HCT116 (cell line): ENCODE results near the gene KRT7. TPM values are rescaled to one million over a fixed set of nuclear protein-coding genes. Genes with fewer than 3 reads are reported as not detected.

Source experiments
- ATAC-seq: fragments of 200-7000 bp; cut with Tn5 transposase; 2 replicates; pipeline ENCODE4 v1.9.1; 2020; ENCODE audit warnings: mild to moderate bottlenecking, moderate library complexity
- BruUV-seq: library from RNA; stranded (reverse); fragments of 400-500 nt; replicated peaks from 2 replicates; lab custom pipeline; 2021; lab: Mats Ljungman, UMichigan
- CTCF ChIA-PET: fragments of 300-600 bp; sonication (Branson Sonifier 250); formaldehyde crosslinking; loops from one replicate; lab custom pipeline; 2021; ENCODE audit warnings: antibody characterized with exemption; lab: Charles Lee
- POLR2A ChIA-PET: fragments of 300-600, 350-600 bp; sonication (Branson Sonifier 250); formaldehyde crosslinking; loops from one replicate; lab custom pipeline; 2021; ENCODE audit warnings: antibody characterized with exemption; lab: Charles Lee
- RAD21 ChIA-PET, 2 experiments: fragments of 300-600 bp; sonication (Branson Sonifier 250); formaldehyde crosslinking; loops; one replicate each; lab custom pipeline; 2023; ENCODE audit warnings: low total read pairs in 2 of 2; ENCODE audit not compliant: uncharacterized antibody in 2 of 2, unreplicated experiment in 2 of 2, low non-redundant PET in 1 of 2; lab: Charles Lee
- DNase-seq: peaks from one replicate; pipeline ENCODE4 v3.0.0-alpha.2; 2010; ENCODE audit warnings: low read depth, low spot score
- H2AFZ ChIP-seq: fragments of 200-600 bp; shearing (Covaris generic), sonication (generic); 2 replicates; pipeline ENCODE4 v1.6.1; 2017; ENCODE audit warnings: low read depth, mixed run types, mixed read lengths, antibody characterized with exemption, low read length; ENCODE audit not compliant: poor library complexity, severe bottlenecking
- H3K27ac ChIP-seq: 2 replicates; pipeline ENCODE4 v1.5.1; 2012; ENCODE audit warnings: low read depth, low read length
- H3K27me3 ChIP-seq: fragments of 200-600 bp; sonication (generic); 2 replicates; pipeline ENCODE4 v1.6.1; 2016; ENCODE audit warnings: mixed run types, low read length, mixed read lengths; ENCODE audit not compliant: insufficient read depth
- H3K36me3 ChIP-seq, 2 experiments: fragments of 200-500 bp in 1 of 2; fragments of 200-600 bp in 1 of 2; sonication (Bioruptor generic) in 1 of 2; sonication (generic) in 1 of 2; 2 replicates each; pipeline versions ENCODE4 v1.5.1 to v1.6.1; 2014 to 2016; ENCODE audit warnings: low read length in 2 of 2, inconsistent platforms in 1 of 2, mixed read lengths in 1 of 2, mixed run types in 1 of 2; ENCODE audit not compliant: insufficient read depth in 2 of 2, control insufficient read depth in 1 of 2
- H3K4me1 ChIP-seq, 2 experiments: fragments of 200-600 bp in 1 of 2; sonication (generic) in 1 of 2; 2 replicates each; pipeline versions ENCODE4 v1.5.1 to v1.6.1; 2012 to 2017; ENCODE audit warnings: low read length in 2 of 2, inconsistent platforms in 1 of 2, mild to moderate bottlenecking in 1 of 2, mixed read lengths in 1 of 2, mixed run types in 1 of 2, moderate library complexity in 1 of 2; ENCODE audit not compliant: insufficient read depth in 2 of 2, control insufficient read depth in 1 of 2
- H3K4me2 ChIP-seq: fragments of 200-600 bp; sonication (generic); 2 replicates; pipeline ENCODE4 v1.6.1; 2017; ENCODE audit warnings: mixed run types, low read length, mixed read lengths
- H3K4me3 ChIP-seq, 2 experiments: fragments of 200-600 bp in 1 of 2; sonication (generic) in 1 of 2; replicated peaks in 1 of 2; 2 replicates each; pipeline ENCODE4 v1.5.1; 2011 to 2016; ENCODE audit warnings: low read length in 2 of 2, control low read depth in 1 of 2, low read depth in 1 of 2, mild to moderate bottlenecking in 1 of 2, mixed read lengths in 1 of 2, mixed run types in 1 of 2
- H3K79me2 ChIP-seq: fragments of 200-600 bp; sonication (generic); 2 replicates; pipeline ENCODE4 v1.6.1; 2017; ENCODE audit warnings: mild to moderate bottlenecking, mixed run types, low read length, moderate library complexity, mixed read lengths; ENCODE audit not compliant: insufficient read depth
- H3K9ac ChIP-seq: fragments of 200-600 bp; sonication (generic); 2 replicates; pipeline ENCODE4 v1.6.1; 2016; ENCODE audit warnings: low read length, mixed read lengths
- H3K9me2 ChIP-seq: fragments of 200-600 bp; sonication (generic), shearing (Covaris generic); 2 replicates; pipeline ENCODE4 v1.6.1; 2017; ENCODE audit warnings: mixed run types, mild to moderate bottlenecking, moderate library complexity; ENCODE audit not compliant: insufficient read depth
- H3K9me3 ChIP-seq, 2 experiments: fragments of 200-500 bp in 1 of 2; fragments of 200-600 bp in 1 of 2; sonication (Bioruptor generic) in 1 of 2; sonication (generic) in 1 of 2; 2 replicates each; pipeline ENCODE4 v1.6.1; 2014 to 2017; ENCODE audit warnings: low read length in 2 of 2, mixed read lengths in 2 of 2, inconsistent platforms in 1 of 2, low read depth in 1 of 2, mild to moderate bottlenecking in 1 of 2, mixed run types in 1 of 2, moderate library complexity in 1 of 2; ENCODE audit not compliant: control insufficient read depth in 1 of 2, insufficient read depth in 1 of 2
- H4K20me1 ChIP-seq: fragments of 200-600 bp; sonication (generic), shearing (Covaris generic); 2 replicates; pipeline ENCODE4 v1.6.1; 2017; ENCODE audit warnings: mixed run types, mild to moderate bottlenecking, moderate library complexity; ENCODE audit not compliant: insufficient read depth
- CBX3 ChIP-seq: IDR thresholded peaks from 2 replicates; pipeline ENCODE4 v1.6.1; 2012; ENCODE audit warnings: low read depth
- CEBPB ChIP-seq: IDR thresholded peaks from 2 replicates; pipeline ENCODE4 v1.6.1; 2012; ENCODE audit warnings: low read depth
- CTCF ChIP-seq, 3 experiments: fragments of 200-600 bp in 1 of 3; sonication (generic) in 1 of 3; IDR thresholded peaks in 2 of 3; conservative IDR thresholded peaks in 1 of 3; 2 replicates each; pipeline ENCODE4 v1.5.1; 2012 to 2017; ENCODE audit warnings: low read depth in 2 of 3, low read length in 2 of 3, antibody characterized with exemption in 1 of 3, borderline replicate concordance in 1 of 3, control low read depth in 1 of 3, mild to moderate bottlenecking in 1 of 3, mixed read lengths in 1 of 3, mixed run types in 1 of 3, moderate library complexity in 1 of 3; ENCODE audit not compliant: insufficient read depth in 1 of 3
- EZH2phosphoT487 ChIP-seq: fragments of 200-600 bp; IDR thresholded peaks from 2 replicates; pipeline ENCODE4 v1.6.1; 2018; ENCODE audit warnings: antibody characterized with exemption, borderline replicate concordance
- POLR2A ChIP-seq: IDR thresholded peaks from 2 replicates; pipeline ENCODE4 v1.7.0; 2011; ENCODE audit warnings: borderline replicate concordance; ENCODE audit not compliant: insufficient read depth, insufficient read length; ENCODE audit errors: extremely low read depth
- POLR2AphosphoS5 ChIP-seq: IDR thresholded peaks from 2 replicates; pipeline ENCODE4 v1.6.1; 2011; ENCODE audit warnings: mild to moderate bottlenecking, low read depth, low read length, moderate library complexity
- RAD21 ChIP-seq: IDR thresholded peaks from 2 replicates; pipeline ENCODE4 v1.6.1; 2012; ENCODE audit warnings: low read depth, mild to moderate bottlenecking
- SIN3A ChIP-seq: IDR thresholded peaks from 2 replicates; pipeline ENCODE4 v1.6.1; 2012; ENCODE audit warnings: low read depth
- SRF ChIP-seq: IDR thresholded peaks from 2 replicates; pipeline ENCODE4 v1.6.1; 2012; ENCODE audit warnings: low read depth
- TCF7L2 ChIP-seq: IDR thresholded peaks from 2 replicates; pipeline ENCODE4 v1.7.0; 2011; ENCODE audit warnings: borderline replicate concordance, inconsistent platforms; ENCODE audit not compliant: insufficient read depth, insufficient read length; ENCODE audit errors: extremely low read depth
- YY1 ChIP-seq: IDR thresholded peaks from 2 replicates; pipeline ENCODE4 v1.6.1; 2011; ENCODE audit warnings: low read length, low read depth, moderate library complexity, mild to moderate bottlenecking; ENCODE audit not compliant: insufficient replicate concordance; ENCODE audit errors: extremely low read depth
- ZFX ChIP-seq: fragments of 450-650 bp; IDR thresholded peaks from 2 replicates; pipeline ENCODE4 v1.6.1; 2017
- ZNF274 ChIP-seq: fragments of 200-500 bp; sonication (Bioruptor generic); IDR thresholded peaks from 2 replicates; pipeline ENCODE4 v1.6.1; 2014; ENCODE audit warnings: mild to moderate bottlenecking, low read depth, low read length, inconsistent platforms
- intact Hi-C: fragments of 100-400 bp; cut with micrococcal nuclease; formaldehyde crosslinking; loops from 2 replicates; pipeline ENCODE4 v1.10.0; 2022
- total RNA-seq: library from RNA; stranded (reverse); gene quantifications from one replicate; pipeline ENCODE4 v1.2.1, GENCODE V29; 2021; ENCODE audit not compliant: unreplicated experiment
- TF ChIP-seq, protein P1 (sequence below): IDR thresholded peaks from 2 replicates; pipeline ENCODE4 v1.6.1; 2012

KRT7 gene
- total RNA-seq, 1 experiment from 2014 or later, result 72.6 TPM

DNA sequence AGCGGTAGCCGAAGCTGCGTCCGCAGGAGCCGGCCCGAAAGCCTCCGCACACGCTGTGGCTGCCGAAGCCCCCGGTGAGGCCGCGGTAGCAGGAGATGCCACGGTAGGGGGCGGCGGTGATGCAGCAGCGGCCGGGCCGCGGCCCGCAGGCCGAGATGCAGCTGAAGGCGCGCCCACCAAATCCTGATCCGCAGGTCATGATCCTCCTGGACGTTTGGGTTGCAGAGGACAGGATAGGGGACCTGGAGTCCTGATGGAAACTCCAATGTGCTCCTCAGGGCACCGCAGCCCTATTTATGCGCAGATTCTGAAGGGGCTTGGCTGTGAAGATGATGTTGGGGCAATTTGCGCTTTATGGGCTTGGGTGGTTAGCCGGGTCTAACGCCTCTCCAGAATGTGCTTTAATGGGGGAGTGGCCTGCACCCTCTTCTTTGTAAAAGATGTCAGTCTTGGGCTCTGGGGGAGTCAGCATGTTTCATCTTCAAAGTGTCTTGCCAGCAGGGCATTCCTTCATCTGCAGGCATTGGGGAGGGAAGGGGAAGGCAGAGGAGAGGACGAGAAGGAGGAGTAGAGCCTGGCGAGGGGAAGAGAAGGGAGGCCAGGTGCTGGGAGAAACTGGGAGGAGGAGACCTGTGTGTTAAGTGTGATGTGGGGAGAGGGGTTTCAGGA lies 58.4 kb downstream of the KRT7 start, which contains the start of gene KRT81:
Gene KRT81, minus strand, starts transcription at position 268 of the 669 bp plus-strand sequence. Its CDS starts 69 bp downstream, at position 199.
- no peak within 1 kb of the TSS for H3K4me2 ChIP-seq
- no TSS peak for BruUV-seq
- ChIA-PET CTCF (interaction anchor here (1.7 to 2.5 kb wide), 2 partner anchors 12 to 15 kb away, joined by 5 to 6 read pairs; no protein-coding TSS in a partner anchor), POLR2A (no interaction called here), RAD21 (no interaction called here)
- no peak within 1 kb of the TSS for H3K9ac ChIP-seq
- peaks cover 0 to 23% of the 10 kb centered on the region in 2 experiments; a peak in 2 of 4 replicates for H3K4me1 ChIP-seq
- H3K27me3 ChIP-seq, result no peaks in the 10 kb centered on the region
- TF ChIP-seq CBX3 (no peak), CTCF (IDR thresholded peaks at IDR 0.05 in 2 of 3, conservative IDR thresholded peaks at IDR 0.05 in 1 of 3; ENCODE audit: borderline replicate concordance in 1 of 3, insufficient read depth in 1 of 3, low read depth in 2 of 3, low read length in 2 of 3) (no peak), YY1 (no peak), TCF7L2 (no peak), SRF (no peak), CEBPB (no peak), RAD21 (no peak), SIN3A (no peak), EZH2phosphoT487 (no peak), POLR2A (no peak), ZNF274 (no peak), ZFX (no peak), POLR2AphosphoS5 (no peak)
- TF ChIP-seq, protein P1, sequence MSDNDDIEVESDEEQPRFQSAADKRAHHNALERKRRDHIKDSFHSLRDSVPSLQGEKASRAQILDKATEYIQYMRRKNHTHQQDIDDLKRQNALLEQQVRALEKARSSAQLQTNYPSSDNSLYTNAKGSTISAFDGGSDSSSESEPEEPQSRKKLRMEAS, result no peak
- no peaks in the 10 kb centered on the region for H3K36me3 ChIP-seq
- H3K9me2 ChIP-seq, result no peaks in the 10 kb centered on the region
- intact Hi-C loops, result no loop called here
- ATAC-seq, result no peak
- no peak within 1 kb of the TSS for H3K4me3 ChIP-seq
- H2AFZ ChIP-seq, result no peak within 1 kb of the TSS
- H3K79me2 ChIP-seq, result no peaks in the 10 kb centered on the region
- no peak within 1 kb of the TSS for H3K27ac ChIP-seq
- H3K9me3 ChIP-seq, result no peaks in the 10 kb centered on the region
- no peak for DNase-seq
- H4K20me1 ChIP-seq, result no peaks in the 10 kb centered on the region
